ENCODE data around the gene TBC1D22A.

DNA sequence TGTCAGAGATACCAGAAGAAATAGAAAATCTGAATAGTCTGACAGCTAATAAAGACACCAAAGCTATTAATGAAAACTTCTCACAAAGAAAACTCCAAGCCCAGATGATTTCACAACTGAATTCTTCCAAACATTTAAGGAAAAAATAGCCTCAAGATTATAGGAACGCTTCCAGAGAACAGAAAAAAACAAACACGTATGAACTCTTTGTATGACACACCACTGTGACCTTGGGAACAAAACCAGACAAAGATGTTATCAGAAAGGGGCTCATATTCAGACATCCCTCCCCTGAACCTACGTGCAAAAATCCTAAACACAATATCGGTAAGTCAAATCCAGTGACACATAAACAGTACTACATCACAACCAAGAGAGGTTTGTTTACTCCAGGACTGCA lies 47.9 kb upstream of the TBC1D22A start:
- TF ChIP-seq CTCF (IDR thresholded peaks at IDR 0.05; ENCODE audit: low read depth, low read length) (no peak), EZH2phosphoT487 (IDR thresholded peaks at IDR 0.05; ENCODE audit: low read depth) (no peak)

All from OCI-LY3 (cell line).